Skin epidermis (tissue), 12 donors: ENCODE data around the gene LGALS14.
"Not testable (repeated sequence)": the region's sequence is repeated elsewhere in the genome, so short reads cannot be mapped to it uniquely, and the experiment has no call there.

Experiments
- H3K27ac ChIP-seq, 21 experiments: fragments of 200-600 bp; sonication (generic) in 11 of 21; one replicate each; pipeline ENCODE4 v1.5.0; 2020; ENCODE audit warnings: mild to moderate bottlenecking in 3 of 21, inconsistent platforms in 2 of 21, moderate library complexity in 2 of 21
- H3K4me3 ChIP-seq, 7 experiments: fragments of 200-600 bp; sonication (generic) in 2 of 7; one replicate each; pipeline ENCODE4 v1.5.0; 2020; ENCODE audit warnings: inconsistent platforms in 2 of 7, mild to moderate bottlenecking in 2 of 7, moderate library complexity in 1 of 7

Gene LGALS14

GRCh38 chr19:39704181-39705044 lies at the start of gene LGALS14:
LGALS14 (plus strand) TSS chr19:39704481; CDS start chr19:39704529, 48 bp downstream.
- Histone ChIP-seq H3K4me3 (no peak within 1 kb of the TSS), H3K27ac (no peak within 1 kb of the TSS)

- H3K4me3 ChIP-seq: no peak within 1 kb of the TSS
- no peak within 1 kb of the TSS for H3K27ac ChIP-seq
Measured at GRCh38 chr19:39655613-39656012, 48.7 kb upstream of the LGALS14 start, which contains the start of gene LGALS16. LGALS16 (plus strand) TSS chr19:39655913; CDS start chr19:39655962, 49 bp downstream.

GRCh38 chr19:39659791-39660190 lies 44.5 kb upstream of the LGALS14 start:
- H3K27ac ChIP-seq: no peak overlapping the region
- no peak overlapping the region for H3K4me3 ChIP-seq

GRCh38 chr19:39660661-39661060 lies 43.6 kb upstream of the LGALS14 start:
- no peak overlapping the region for H3K4me3 ChIP-seq

GRCh38 chr19:39661565-39661964 lies 42.7 kb upstream of the LGALS14 start:
- Histone ChIP-seq H3K4me3 (no peak overlapping the region), H3K27ac (no peak overlapping the region)

More at GRCh38 chr19:39660661-39661060, 43.6 kb upstream of the LGALS14 start:
- H3K27ac ChIP-seq: no peak overlapping the region

GRCh38 chr19:39669860-39670259 lies 34.4 kb upstream of the LGALS14 start:
- H3K4me3 ChIP-seq: not testable (repeated sequence)

GRCh38 chr19:39670998-39671397 lies 33.3 kb upstream of the LGALS14 start:
- no peak overlapping the region for H3K27ac ChIP-seq
- no peak overlapping the region for H3K4me3 ChIP-seq

More at GRCh38 chr19:39669860-39670259, 34.4 kb upstream of the LGALS14 start:
- not testable (repeated sequence) for H3K27ac ChIP-seq

- Histone ChIP-seq H3K27ac (no peak overlapping the region), H3K4me3 (no peak overlapping the region)
Measured at GRCh38 chr19:39671739-39672363, 32.4 kb upstream of the LGALS14 start.

GRCh38 chr19:39672473-39672872 lies 31.8 kb upstream of the LGALS14 start:
- H3K4me3 ChIP-seq: no peak overlapping the region
- H3K27ac ChIP-seq: no peak overlapping the region

GRCh38 chr19:39673862-39674261 lies 30.4 kb upstream of the LGALS14 start:
- H3K27ac ChIP-seq, H3K4me3 ChIP-seq: not testable (repeated sequence)

GRCh38 chr19:39676004-39676403 lies 28.3 kb upstream of the LGALS14 start:
- Histone ChIP-seq H3K4me3 (no peak overlapping the region), H3K27ac (no peak overlapping the region)

- Histone ChIP-seq H3K4me3 (no peak overlapping the region), H3K27ac (peak overlapping the region in 1 of 21 experiments; percentile 23)
Measured at GRCh38 chr19:39677961-39678889, 26.1 kb upstream of the LGALS14 start.

- Histone ChIP-seq H3K27ac (peak overlapping the region in 2 of 21 experiments; percentile 23 to 64), H3K4me3 (no peak overlapping the region)
Measured at GRCh38 chr19:39679056-39679790, 25.1 kb upstream of the LGALS14 start.

- no peak overlapping the region for H3K4me3 ChIP-seq
- peak overlapping the region in 1 of 21 experiments; percentile 64 for H3K27ac ChIP-seq
Measured at GRCh38 chr19:39679791-39680168, 24.5 kb upstream of the LGALS14 start.

GRCh38 chr19:39680593-39680992 lies 23.7 kb upstream of the LGALS14 start:
- Histone ChIP-seq H3K4me3 (no peak overlapping the region), H3K27ac (no peak overlapping the region)

- H3K27ac ChIP-seq: no peak overlapping the region
Measured at GRCh38 chr19:39681416-39681815, 22.9 kb upstream of the LGALS14 start.

GRCh38 chr19:39684267-39684666 lies 20.0 kb upstream of the LGALS14 start:
- Histone ChIP-seq H3K27ac (no peak overlapping the region), H3K4me3 (no peak overlapping the region)

More at GRCh38 chr19:39681416-39681815, 22.9 kb upstream of the LGALS14 start:
- no peak overlapping the region for H3K4me3 ChIP-seq

GRCh38 chr19:39686739-39687138 lies 17.5 kb upstream of the LGALS14 start:
- Histone ChIP-seq H3K4me3 (no peak overlapping the region), H3K27ac (no peak overlapping the region)

GRCh38 chr19:39688637-39689036 lies 15.6 kb upstream of the LGALS14 start:
- not testable (repeated sequence) for H3K4me3 ChIP-seq, H3K27ac ChIP-seq
